HL-60/S4 treated with phorbol 12-myristate 13-acetate at 8.2 ng/mL for 4 days and 3 days (cell line): ENCODE data around the gene DENND1A.

Experiments used
- in situ Hi-C: fragments of 300-500 bp; cut with MboI; formaldehyde crosslinking; loops from 2 replicates; pipeline ENCODE4 v1.15.0; 2022; ENCODE audit warnings: low sequenced_read_pairs

The DENND1A gene

DNA sequence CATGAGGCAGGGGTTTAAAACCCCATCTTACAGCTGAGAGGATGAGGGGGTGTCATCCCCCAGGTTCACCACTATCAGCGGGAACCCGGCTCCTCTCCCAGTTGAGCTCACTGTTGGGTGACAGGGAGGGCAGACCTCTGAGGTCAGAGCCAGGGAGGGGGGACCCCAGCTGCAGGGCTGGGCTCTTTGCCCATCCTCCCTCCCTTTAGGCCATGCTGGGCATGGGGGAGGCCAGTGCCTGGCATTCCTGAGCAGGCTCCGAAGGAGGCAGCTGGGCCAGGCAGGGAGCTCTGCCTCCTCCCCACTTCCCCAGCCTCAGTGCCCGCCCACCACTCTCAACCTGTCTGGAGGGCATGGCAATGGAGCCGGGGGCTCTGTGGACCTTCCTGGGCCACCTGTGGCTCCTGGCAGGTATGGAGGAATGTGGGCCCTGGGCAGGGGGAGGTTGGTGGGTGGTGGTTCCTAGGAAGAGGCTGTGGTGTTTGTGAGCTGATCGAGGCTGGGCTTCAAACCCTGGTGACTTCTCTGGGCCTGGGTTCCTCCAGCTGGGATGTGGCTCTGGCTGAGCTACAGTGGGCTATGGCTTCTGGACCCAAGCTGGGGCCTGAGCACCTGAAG, 561.3 kb downstream of the DENND1A start:
- in situ Hi-C loops: no loop called here

DNA sequence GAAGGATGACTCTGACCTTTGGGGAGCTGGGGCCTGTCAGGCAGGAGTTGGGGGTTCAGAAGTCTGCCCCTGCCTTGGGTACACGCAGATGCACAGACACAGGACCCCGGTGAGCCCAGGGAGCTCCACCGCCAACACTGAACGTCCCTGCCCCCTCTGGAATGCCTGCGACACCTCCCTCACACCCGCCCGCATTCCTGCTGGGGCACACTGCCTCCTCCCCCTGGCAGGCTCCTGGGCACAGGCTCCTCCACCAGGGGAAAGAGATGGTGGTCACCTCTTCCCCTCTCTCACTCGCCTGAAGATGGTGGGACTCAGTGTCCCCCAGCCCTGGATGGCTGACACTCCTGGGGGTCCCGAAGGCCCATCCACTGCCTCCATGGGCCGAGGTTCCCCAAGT, 561.9 kb downstream of the DENND1A start:
- in situ Hi-C loops: no loop called here

DNA sequence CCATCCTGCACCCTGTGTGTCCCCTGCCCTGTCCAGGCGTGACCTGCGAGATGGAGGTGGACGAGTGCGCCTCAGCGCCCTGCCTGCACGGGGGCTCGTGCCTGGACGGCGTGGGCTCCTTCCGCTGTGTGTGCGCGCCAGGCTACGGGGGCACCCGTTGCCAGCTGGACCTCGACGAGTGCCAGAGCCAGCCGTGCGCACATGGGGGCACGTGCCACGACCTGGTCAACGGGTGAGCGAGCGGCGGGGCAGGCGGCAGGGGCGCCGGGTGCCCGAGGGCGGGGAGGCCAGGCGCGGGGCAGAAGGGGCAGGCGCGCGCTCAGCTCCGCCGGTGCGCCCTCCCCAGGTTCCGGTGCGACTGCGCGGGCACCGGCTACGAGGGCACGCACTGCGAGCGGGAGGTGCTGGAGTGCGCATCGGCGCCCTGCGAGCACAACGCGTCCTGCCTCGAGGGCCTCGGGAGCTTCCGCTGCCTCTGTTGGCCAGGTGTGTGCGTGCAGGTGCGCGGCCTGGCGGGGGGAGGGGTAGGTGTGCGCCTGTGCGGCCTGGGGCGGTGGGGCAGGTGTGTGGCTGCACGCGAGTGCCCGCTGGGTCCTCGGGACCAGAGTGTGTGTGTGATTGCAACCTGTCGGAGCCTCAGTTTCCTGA, 563.9 kb downstream of the DENND1A start:
- in situ Hi-C loops: no loop called here

DNA sequence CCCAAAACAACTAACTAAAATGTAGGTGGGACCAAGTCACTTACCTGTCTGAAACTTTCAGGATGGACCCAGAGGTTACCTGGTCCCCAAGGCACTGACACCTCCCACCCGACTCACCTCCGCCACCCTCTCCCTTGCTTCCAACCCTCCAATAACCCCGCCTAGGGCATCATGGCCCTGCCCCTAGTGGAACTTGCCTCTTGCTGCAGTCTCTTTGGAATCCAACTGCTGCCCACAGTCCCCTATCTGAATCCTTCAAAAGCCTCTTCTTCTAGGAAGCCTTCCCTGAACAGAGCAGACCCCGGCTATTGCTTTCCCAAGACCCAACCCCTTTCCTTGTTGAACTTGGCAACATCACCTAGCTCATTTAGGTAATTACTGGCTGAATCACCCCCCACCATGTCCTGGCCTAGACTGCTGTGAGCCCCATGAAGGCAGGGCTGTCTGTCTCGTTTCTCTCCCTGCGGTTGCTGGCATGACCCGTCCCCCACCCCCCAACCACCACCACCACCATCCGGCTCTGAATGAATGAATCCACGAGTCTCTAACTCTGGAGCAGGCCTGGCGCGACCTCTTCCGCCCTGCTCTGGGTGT, 564.5 kb downstream of the DENND1A start:
- in situ Hi-C loops: no loop called here

DNA sequence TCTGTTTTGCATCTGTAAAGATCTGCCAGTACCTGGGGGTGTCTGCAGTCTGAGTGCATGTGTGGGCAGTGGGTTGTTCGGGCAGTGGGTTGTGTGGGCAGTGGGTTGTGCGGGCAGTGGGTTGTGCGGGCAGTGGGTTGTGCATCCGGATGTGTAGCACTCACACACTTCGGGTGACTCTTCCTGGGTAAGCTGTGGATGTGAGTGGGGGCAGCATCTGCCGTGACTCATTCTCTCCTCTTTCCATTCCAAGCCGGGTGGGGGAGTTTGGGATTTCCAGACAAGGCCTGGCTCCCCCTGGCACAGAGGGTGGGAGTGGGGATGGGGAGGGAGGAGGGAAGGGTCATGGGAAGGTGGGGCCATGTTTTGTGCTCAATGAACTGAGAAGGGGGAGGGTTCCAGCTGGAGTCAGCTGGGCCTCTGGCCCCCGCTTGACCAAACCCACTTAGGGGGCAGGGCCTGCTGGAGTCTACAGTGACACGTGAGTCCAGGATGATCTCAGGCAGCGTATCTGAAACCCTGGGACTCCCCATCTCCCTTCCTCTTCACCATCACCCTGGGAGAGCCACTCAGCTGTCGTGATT, 565.6 kb downstream of the DENND1A start:
- in situ Hi-C loops: no loop called here

DNA sequence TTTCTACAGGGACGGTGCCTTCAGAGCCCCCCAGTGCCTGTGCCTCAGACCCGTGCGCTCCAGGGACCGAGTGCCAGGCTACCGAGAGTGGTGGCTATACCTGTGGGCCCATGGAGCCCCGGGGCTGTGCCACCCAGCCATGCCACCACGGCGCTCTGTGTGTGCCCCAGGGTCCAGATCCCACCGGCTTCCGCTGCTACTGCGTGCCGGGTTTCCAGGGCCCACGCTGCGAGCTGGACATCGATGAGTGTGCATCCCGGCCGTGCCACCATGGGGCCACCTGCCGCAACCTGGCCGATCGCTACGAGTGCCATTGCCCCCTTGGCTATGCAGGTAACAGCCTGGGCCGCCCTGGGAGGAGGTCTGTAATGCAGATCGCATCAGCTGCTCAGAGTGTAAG, 567.1 kb downstream of the DENND1A start:
- in situ Hi-C loops: no loop called here

DNA sequence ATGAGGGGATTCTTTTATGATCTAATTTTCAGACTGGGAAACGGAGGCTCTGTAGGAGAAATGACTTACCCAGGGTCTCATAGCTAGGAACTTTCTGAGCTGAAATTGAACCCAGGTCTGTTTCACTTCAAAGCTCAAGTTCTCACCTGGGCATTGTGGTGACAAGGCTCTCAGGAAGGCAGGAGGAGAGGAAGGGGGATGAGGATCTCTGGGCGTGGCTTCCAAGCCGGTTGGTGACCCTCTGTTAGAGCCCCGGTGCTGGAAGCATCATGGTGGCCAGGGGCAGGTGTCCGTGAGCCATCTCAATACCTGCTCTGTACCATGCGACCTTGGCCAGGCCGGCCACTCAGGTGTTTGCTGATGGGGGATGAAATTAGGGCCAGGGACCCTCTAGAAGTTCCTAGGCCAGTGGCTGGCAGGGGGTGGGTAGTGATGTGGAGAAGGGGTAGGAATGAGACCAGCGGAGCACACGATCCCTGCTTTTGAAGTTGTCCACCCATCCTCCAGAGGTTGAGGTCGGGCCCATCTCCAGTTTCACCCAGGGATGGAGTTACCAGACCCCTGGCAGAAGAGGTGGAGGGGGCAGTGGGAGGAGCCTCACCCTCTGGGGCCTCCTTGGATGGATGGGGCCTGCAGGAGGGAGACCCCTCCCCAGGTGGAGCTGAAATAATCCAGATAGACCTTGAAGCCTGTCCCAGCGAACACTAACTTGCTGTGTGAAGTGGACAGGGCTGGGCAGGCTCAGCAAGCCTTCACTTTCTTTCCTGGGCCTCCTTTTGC, 568.0 kb downstream of the DENND1A start:
- in situ Hi-C loops: no loop called here

DNA sequence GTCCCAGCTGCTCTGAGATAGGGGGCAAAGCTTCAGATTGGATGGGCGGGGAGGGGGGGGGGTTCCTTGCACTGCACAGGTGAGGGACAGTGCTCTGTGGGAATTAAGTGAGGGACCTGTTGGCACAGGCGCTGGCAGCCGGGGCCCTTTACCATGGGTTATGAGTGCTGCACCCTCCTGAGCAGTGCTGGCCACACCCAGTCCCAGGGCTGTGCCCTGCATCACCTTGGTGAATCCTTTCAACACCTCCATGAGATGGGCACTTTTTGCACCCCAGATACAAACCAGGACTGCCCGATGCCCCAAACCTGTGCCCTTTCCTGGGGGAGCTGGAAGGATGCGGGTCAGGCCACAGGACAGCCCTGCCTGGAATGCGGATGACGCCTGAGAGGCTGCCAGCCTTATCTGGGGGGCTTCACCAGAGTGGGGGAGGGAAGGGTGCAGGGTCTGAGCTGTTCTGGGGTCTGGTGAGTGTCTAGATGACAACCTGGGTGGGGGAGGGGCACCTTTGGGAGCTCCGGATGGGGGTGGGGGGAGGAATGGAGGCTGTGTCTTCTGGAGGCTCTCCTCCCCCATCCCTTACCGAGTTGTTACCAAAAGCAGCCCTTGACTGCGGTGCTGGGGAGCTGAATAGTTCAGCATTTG, 568.7 kb downstream of the DENND1A start:
- in situ Hi-C loops: no loop called here

DNA sequence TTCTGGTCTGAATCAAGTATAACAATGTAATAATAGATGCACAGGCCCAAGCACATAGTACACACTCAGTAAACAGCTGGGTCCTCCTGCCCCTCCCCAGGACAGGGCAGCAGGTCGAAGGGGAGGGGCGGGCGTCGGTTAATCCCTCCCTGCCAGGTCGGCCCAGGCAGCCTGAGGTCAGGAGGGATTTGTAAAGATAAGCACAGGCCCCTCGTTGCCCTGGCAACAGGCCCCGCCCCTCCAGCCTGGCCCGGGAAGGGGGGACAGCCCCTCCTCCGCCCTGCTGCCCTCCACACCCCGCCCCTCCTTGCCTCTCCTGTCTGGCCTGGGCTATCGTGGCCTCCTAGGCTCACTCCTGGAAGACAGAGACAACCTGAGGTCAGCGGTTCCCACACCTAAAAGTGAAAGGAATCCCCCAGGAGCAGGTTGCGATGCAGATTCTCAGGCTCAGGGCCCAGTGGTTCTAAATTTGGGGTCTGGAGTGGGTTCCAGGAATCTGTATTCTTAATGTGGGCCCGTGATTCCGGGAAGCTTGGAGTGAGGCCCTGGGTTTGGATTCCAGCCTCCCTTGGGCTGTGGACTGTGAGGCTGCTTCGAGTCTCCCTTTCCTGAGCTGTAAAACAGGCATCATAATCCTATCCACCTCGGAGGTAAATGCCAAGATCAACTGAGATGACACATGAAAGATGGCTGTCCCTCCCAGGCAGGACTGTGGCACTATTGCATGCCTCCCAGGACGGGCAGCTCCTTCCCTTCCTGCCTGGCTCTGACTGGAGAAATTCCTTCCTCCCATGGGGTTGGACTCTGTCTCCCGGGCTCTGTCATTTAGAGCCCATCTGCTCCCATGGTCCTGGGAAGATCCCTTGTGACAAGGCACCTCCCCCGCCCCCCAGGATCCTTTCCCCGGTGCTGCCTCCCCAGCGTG, 569.5 kb downstream of the DENND1A start:
- in situ Hi-C loops: no loop called here

DNA sequence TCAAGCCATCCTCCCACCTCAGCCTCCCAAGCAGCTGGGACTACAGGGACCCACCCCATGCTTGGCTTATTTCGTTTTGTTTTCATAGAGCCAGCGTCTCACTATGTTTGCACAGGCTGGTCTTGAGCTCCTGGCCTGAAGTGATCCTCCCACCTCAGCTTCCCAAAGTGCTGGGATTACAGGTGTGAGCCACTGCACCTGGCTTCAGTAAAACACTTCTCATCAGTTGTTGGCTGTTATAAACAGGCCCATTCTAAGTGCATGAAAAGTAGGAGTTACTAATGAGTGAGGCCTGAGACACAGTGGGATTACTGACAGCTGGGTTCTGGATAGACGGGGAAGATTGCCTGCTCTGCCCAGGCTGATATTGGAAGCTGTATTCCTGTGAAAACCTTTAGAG, 570.4 kb downstream of the DENND1A start:
- in situ Hi-C loops: no loop called here

DNA sequence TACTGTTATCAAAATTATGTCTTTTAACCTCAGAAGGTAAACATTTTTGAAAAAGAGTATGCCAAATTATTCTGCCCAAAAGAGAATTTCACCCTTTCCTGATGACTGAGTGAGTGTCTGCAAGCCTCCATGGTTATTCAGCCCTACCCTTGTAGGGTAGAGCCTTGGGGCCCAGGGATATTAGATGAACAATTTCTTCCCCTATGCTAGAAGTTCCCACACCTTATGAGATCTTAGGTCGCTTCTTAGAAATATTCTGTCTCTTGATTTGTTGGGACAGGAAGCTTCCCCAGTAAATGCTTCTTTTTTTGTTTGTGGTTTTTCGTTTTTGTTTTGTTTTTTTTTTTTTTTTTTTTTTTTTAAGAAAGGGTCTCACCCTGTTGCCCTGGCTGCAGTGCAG, 570.8 kb downstream of the DENND1A start:
- in situ Hi-C loops: no loop called here

DNA sequence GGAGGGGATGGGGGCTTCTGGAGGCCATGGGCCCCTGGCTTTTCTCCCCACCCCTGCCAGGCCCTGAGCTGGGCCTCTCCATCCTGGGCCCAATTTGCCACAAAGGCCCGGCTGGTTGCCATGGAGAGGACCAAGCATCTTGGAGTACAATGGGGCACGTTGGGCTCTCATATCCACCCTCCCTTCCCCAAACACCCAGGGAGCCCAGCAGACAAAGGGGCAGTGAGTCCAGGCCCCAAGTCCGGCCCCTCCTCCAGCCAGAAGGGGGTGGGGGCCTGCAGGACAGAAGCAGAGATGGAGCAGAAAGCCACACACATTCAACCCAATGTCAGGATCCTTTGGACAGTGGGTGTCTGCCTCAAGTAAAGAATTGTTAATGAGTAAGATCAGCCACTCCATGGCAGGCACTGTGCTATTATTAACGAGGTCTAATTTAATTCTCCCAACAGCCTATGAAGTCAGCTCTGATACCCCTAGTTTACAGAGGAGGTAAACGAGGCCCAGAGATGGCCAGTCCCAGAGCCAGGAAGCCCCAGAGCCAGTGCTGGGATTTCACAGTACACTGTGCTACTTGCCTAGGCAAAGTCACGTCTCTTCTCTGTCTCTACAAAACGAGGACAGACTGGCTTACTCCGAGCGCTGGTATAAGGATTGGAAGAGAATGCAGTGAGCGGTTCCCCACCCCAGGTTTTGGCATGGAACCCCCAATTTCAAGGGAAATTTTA, 571.6 kb downstream of the DENND1A start:
- in situ Hi-C loops: no loop called here

DNA sequence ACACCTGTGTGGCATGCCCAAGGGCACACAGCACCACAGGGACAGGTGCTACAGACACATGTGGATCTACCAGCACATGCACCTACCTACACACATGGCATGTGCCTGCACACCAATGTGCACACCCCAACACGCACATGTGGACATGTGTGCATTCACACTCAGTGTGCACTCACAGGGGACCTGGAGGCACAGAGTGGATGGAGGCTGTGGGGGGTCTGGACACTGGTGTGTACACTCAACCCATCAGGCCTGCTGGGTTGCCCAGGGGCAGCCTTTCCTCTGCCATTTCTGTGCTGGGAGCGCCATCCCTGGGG, 572.2 kb downstream of the DENND1A start:
- in situ Hi-C loops: no loop called here

DNA sequence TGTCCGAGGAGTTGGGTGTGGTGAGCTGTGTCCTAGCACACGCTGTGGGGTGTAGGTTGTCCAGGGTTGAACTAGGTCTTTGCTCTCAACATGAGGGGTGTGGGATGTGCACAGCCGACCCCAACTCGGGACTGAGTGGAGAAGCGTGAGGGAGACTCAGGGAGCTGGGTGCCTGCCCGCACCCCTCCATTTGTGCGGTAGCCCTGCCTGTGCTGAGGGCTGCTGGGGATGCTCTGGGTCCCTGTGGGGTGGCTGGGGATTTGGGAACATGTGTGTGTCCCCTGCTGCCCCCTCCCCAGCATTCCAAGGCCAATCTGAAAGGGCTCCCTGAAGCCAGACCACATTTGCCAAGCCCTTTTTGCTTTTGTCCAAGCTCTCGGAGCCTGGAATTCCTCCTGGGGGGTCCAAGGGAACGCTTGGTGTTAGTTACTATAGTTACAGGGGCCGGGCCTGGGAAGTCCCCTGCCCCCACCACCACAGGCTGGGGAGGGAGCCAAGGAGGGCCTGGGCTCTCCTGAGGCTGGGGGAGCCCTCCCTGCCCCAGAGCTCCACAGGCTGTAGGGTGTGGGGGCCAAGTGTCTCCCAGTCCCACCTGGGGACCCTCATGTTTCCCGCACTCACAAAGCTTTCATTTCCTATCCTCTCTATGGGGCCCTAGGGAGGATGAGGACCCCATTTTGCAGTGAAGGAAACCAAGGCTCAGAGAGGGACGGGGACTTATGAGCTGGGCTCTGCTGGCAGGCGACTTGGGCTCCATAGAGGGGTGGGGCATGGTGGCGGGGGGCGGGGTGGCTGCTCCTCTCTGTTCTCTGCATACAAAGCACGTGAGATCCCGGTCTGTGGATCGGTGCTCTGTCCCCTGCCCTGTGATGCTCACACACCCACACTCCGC, 572.8 kb downstream of the DENND1A start:
- in situ Hi-C loops: no loop called here

DNA sequence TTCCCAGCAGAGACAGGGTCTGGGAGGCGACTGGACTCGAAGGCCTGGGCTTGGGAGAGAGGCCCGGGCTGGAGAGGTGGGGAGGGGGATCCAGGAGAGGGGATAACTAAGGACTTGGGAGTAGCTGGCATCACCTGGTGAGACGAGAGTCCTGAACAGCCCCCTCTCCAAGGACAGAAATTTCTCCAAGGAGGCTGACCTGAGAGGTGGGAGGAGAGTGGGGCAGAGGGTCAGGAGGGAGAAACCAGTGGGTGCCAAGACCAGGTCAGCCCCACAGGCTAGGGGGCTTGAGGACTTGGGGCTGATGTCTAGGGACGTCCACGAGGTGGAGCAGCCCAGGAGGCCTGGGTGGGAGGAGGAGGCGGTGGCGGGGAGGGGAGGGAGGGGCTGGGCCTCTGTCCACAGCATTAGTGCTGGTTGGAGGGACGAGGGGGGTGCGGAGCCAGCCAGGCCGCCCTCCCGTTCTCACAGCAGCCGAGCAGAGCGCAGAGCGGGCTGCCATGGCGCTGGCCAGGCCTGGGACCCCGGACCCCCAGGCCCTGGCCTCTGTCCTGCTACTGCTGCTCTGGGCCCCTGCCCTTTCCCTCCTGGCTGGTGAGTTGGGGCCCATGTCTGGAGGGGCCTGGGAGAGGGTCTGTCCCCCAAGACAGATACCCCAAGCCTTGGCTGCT, 574.0 kb downstream of the DENND1A start, which contains the start of gene CRB2:
TSS of gene CRB2 (plus strand) at position 437 of the 671 bp plus-strand sequence. CDS start at position 501, 64 bp downstream.
- in situ Hi-C loops: no loop called here

DNA sequence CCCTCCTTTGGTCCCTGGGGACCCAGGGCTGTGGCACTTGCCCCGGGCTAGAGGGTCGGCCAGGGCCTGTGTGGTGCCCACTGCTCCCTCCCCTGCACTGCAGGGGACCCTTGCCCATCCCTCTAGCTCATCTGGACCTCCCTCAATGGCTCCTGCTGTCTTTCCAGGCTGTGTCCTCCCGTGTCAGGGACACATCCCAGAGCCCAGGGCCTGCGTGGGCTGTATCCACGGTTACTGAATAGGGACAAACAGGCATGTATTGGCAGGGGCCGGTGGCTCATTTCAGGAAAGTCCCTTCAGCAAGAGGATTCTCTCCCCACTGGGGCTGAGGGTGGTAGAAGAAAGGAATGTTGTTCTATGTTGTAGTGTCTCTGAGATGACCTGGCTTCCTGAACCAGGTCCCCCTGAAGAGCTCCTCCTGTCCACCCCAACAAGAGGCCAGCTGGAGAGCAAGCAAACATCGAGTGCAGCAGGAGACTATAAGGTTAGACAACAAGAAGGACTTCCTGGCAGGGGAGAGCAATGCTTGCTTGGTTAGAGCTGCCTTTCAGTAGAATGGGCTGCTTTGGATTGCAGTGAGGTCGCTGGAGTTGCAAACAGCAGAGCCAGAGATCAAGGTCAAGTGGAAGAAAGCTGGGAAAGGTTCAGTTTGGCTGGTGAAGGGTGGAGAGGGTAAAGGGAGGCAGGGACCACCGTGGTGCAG, 575.0 kb downstream of the DENND1A start:
- in situ Hi-C loops: no loop called here

DNA sequence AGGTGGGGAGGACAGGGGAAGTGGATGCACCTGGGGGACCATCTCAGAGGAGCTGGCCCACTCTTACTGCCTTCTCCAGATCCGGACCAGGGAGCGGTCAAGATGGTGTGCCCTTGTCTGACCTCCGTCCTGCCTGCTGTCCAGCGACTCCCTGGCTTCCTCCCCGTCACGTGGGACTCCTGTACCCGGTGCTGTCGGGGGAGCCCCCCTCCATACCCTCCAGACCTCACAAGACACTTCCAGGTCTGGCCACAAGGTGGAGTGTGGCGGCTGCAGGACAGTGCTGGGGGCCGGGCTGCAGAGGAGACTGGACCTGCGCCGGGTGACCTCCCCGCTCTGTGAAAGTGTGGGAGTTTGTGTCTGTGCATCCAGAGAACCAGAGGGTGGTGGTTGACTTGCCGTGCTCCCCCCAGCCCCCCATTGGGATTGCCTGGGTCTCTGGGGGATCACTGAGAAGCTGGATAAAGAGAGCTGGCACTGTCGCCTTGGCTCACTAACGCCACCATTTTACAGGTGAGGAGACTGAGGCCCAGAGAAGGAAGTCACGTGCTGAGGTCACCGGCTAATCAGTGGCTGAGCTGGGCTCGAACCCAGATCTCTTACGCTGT, 575.8 kb downstream of the DENND1A start:
- in situ Hi-C loops: no loop called here
